SKM-1 treated with dmso at 0.1 percent for 144 hours (cell line): ENCODE results near the gene CRP.
"Not testable (repeated sequence)": the region's sequence is repeated elsewhere in the genome, so short reads cannot be mapped to it uniquely, and the experiment has no call there.

Experiments used
- DNase-seq: peaks from one replicate; lab custom pipeline; 2025; ENCODE audit not compliant: unreplicated experiment; lab: John Stamatoyannopoulos, UW

The CRP gene

GRCh38 chr1:159714529-159714928, at the start of gene CRP:
Gene CRP, minus strand, starts transcription at chr1:159714589. Its CDS starts 104 bp downstream, at chr1:159714485.
- no peak for DNase-seq

- DNase-seq: no peak
Measured at GRCh38 chr1:159763686-159764085, 49.3 kb upstream of the CRP start.

GRCh38 chr1:159756397-159756796, 42.0 kb upstream of the CRP start:
- peak; percentile 72 for DNase-seq

GRCh38 chr1:159755451-159756007, 41.1 kb upstream of the CRP start:
- DNase-seq: no peak

- DNase-seq: no peak
Measured at GRCh38 chr1:159753386-159753785, 39.0 kb upstream of the CRP start.

- DNase-seq: no peak
Measured at GRCh38 chr1:159752135-159752580, 37.8 kb upstream of the CRP start.

GRCh38 chr1:159751031-159751430, 36.6 kb upstream of the CRP start:
- no peak for DNase-seq

- DNase-seq: no peak
Measured at GRCh38 chr1:159750621-159751020, 36.2 kb upstream of the CRP start.

- DNase-seq: no peak
Measured at GRCh38 chr1:159749630-159750029, 35.2 kb upstream of the CRP start.

- no peak for DNase-seq
Measured at GRCh38 chr1:159748370-159748769, 34.0 kb upstream of the CRP start.

- no peak for DNase-seq
Measured at GRCh38 chr1:159746666-159747065, 32.3 kb upstream of the CRP start.

- no peak for DNase-seq
Measured at GRCh38 chr1:159743651-159744410, 29.4 kb upstream of the CRP start.

GRCh38 chr1:159737238-159737916, 23.0 kb upstream of the CRP start:
- no peak for DNase-seq

GRCh38 chr1:159723188-159723587, 8.8 kb upstream of the CRP start:
- not testable (repeated sequence) for DNase-seq

GRCh38 chr1:159719990-159720389, 5.6 kb upstream of the CRP start:
- no peak for DNase-seq

- no peak for DNase-seq
Measured at GRCh38 chr1:159715855-159716254, 1.5 kb upstream of the CRP start.

- no peak for DNase-seq
Measured at GRCh38 chr1:159712080-159712479, 2.3 kb downstream of the CRP start.

GRCh38 chr1:159707472-159708260, 6.7 kb downstream of the CRP start:
- no peak for DNase-seq

GRCh38 chr1:159705904-159706256, 8.5 kb downstream of the CRP start:
- DNase-seq: no peak

- DNase-seq: no peak
Measured at GRCh38 chr1:159705251-159705903, 9.0 kb downstream of the CRP start.

- no peak for DNase-seq
Measured at GRCh38 chr1:159704481-159704880, 9.9 kb downstream of the CRP start.
